PC-3 (cell line): ENCODE data around the gene IL17RB. TPM values are rescaled to one million over a fixed set of nuclear protein-coding genes. Genes with fewer than 3 reads are reported as not detected.

Experiments
- ATAC-seq: fragments of 200-7000 bp; cut with Tn5 transposase; 2 replicates; pipeline ENCODE4 v1.9.1; 2020; ENCODE audit warnings: mild to moderate bottlenecking, moderate library complexity
- BruUV-seq: library from RNA; stranded (reverse); fragments of 400-500 nt; replicated peaks from 2 replicates; lab custom pipeline; 2021; lab: Mats Ljungman, UMichigan
- CTCF ChIA-PET: fragments of 300-600 bp; sonication (Branson Sonifier 250); formaldehyde crosslinking; loops from one replicate; lab custom pipeline; 2022; ENCODE audit warnings: antibody characterized with exemption; lab: Charles Lee
- POLR2A ChIA-PET: fragments of 300-600 bp; sonication (Branson Sonifier 250); formaldehyde crosslinking; loops from one replicate; lab custom pipeline; 2022; ENCODE audit warnings: antibody characterized with exemption; ENCODE audit not compliant: unreplicated experiment; lab: Charles Lee
- DNase-seq: peaks from one replicate; pipeline ENCODE4 v3.0.0-alpha.2; 2015
- H2AFZ ChIP-seq: fragments of 300-600 bp; sonication (generic); 2 replicates; pipeline ENCODE4 v1.6.0; 2016; ENCODE audit warnings: antibody characterized with exemption, low read length
- H3F3A ChIP-seq: fragments of 300-600 bp; sonication (generic); one replicate; pipeline ENCODE4 v1.6.0; 2017; ENCODE audit warnings: antibody characterized with exemption, low read length, control low read depth, mild to moderate bottlenecking; ENCODE audit not compliant: unreplicated experiment
- H3K27ac ChIP-seq: fragments of 300-600 bp; sonication (generic); 2 replicates; pipeline ENCODE4 v1.5.1; 2016; ENCODE audit warnings: mild to moderate bottlenecking, low read length
- H3K27me3 ChIP-seq: fragments of 300-600 bp; sonication (generic); 2 replicates; pipeline ENCODE4 v1.6.1; 2016; ENCODE audit warnings: low read length, mixed read lengths
- H3K36me3 ChIP-seq: fragments of 300-600 bp; sonication (generic); 2 replicates; pipeline ENCODE4 v1.6.1; 2016; ENCODE audit warnings: low read depth, mixed run types, low read length, mixed read lengths
- H3K4me1 ChIP-seq: fragments of 300-600 bp; sonication (generic); 2 replicates; pipeline ENCODE4 v1.5.1; 2016; ENCODE audit warnings: low read length; ENCODE audit not compliant: insufficient read depth
- H3K4me2 ChIP-seq: fragments of 300-600 bp; sonication (generic); 2 replicates; pipeline ENCODE4 v1.6.0; 2016; ENCODE audit warnings: low read length
- H3K4me3 ChIP-seq: fragments of 300-600 bp; sonication (generic); 2 replicates; pipeline ENCODE4 v1.5.1; 2016; ENCODE audit warnings: mild to moderate bottlenecking, low read length, mixed read lengths
- H3K79me2 ChIP-seq: fragments of 300-600 bp; sonication (generic); 2 replicates; pipeline ENCODE4 v1.6.1; 2017; ENCODE audit warnings: low read length, mixed read lengths
- H3K9ac ChIP-seq: fragments of 300-600 bp; sonication (generic); 2 replicates; pipeline ENCODE4 v1.6.0; 2016; ENCODE audit warnings: mild to moderate bottlenecking, low read length
- H3K9me2 ChIP-seq: fragments of 300-600 bp; sonication (generic); replicated peaks from 2 replicates; pipeline ENCODE4 v1.6.1; 2016; ENCODE audit warnings: mixed run types, low read length, mixed read lengths
- H3K9me3 ChIP-seq: fragments of 300-600 bp; sonication (generic); 2 replicates; pipeline ENCODE4 v1.6.1; 2016; ENCODE audit warnings: low read length, mixed read lengths
- H4K20me1 ChIP-seq: fragments of 300-600 bp; sonication (generic); 2 replicates; pipeline ENCODE4 v1.6.1; 2016; ENCODE audit warnings: low read length, mixed read lengths
- CTCF ChIP-seq: fragments of 300-600 bp; sonication (generic); conservative IDR thresholded peaks from 2 replicates; pipeline ENCODE4 v1.5.1; 2017; ENCODE audit warnings: antibody characterized with exemption, low read depth, mild to moderate bottlenecking, low read length
- EZH2 ChIP-seq: fragments of 300-600 bp; sonication (generic); IDR thresholded peaks from one replicate; pipeline ENCODE4 v1.6.1; 2017; ENCODE audit warnings: antibody characterized with exemption, mild to moderate bottlenecking, low read length; ENCODE audit not compliant: unreplicated experiment
- EZH2phosphoT487 ChIP-seq: fragments of 300-600 bp; sonication (generic); IDR thresholded peaks from 2 replicates; pipeline ENCODE4 v1.6.1; 2018; ENCODE audit warnings: mild to moderate bottlenecking, antibody characterized with exemption, low read length, borderline replicate concordance
- intact Hi-C: fragments of 100-400 bp; cut with micrococcal nuclease; formaldehyde crosslinking; loops from 2 replicates; pipeline ENCODE4 v1.9.0; 2023
- total RNA-seq: library from RNA; depleted of rRNA; stranded (reverse); fragments of >200 nt; gene quantifications from 2 replicates; pipeline ENCODE4 v1.2.3, GENCODE V29; 2014

Gene IL17RB
- total RNA-seq, 1 experiment from 2014 or later: 2.3 TPM

- no peak overlapping the region for H3K27ac ChIP-seq
- intact Hi-C loops: no loop called here
- no peaks in the 10 kb centered on the region for H3K79me2 ChIP-seq
- no peaks in the 10 kb centered on the region for H3K36me3 ChIP-seq
- no peaks in the 10 kb centered on the region for H4K20me1 ChIP-seq
- no peaks in the 10 kb centered on the region for H3F3A ChIP-seq
- BruUV-seq: no TSS peak
- H3K9me2 ChIP-seq: no peaks in the 10 kb centered on the region
- H3K9me3 ChIP-seq: no peaks in the 10 kb centered on the region
- H3K4me1 ChIP-seq: no peaks in the 10 kb centered on the region
- ATAC-seq (no peak), DNase-seq (no peak)
- ChIA-PET POLR2A (no interaction called here), CTCF (interaction anchor here (0.6 kb wide), 1 partner anchor 11 kb away, joined by 6 read pairs; no protein-coding TSS in a partner anchor)
- H3K27me3 ChIP-seq: peaks cover 57% of the 10 kb centered on the region
- no peak overlapping the region for H3K9ac ChIP-seq
- no peak overlapping the region for H2AFZ ChIP-seq
- no peak overlapping the region for H3K4me3 ChIP-seq
- TF ChIP-seq CTCF (no peak), EZH2phosphoT487 (no peak), EZH2 (no peak)
- no peak overlapping the region for H3K4me2 ChIP-seq
Measured at GRCh38 chr3:53811143-53811927, 35.0 kb upstream of the IL17RB start.

GRCh38 chr3:53812434-53812833, 33.9 kb upstream of the IL17RB start:
- H2AFZ ChIP-seq: no peak overlapping the region
- H3K9me2 ChIP-seq: no peaks in the 10 kb centered on the region
- H3K9ac ChIP-seq: no peak overlapping the region
- DNase-seq (no peak), ATAC-seq (no peak)
- H3K4me1 ChIP-seq: no peaks in the 10 kb centered on the region
- no peak overlapping the region for H3K4me3 ChIP-seq
- BruUV-seq: no TSS peak
- ChIA-PET POLR2A (no interaction called here), CTCF (no interaction called here)
- no peak overlapping the region for H3K27ac ChIP-seq
- no peaks in the 10 kb centered on the region for H3F3A ChIP-seq
- H3K27me3 ChIP-seq: peaks cover 46% of the 10 kb centered on the region
- intact Hi-C loops: no loop called here
- no peaks in the 10 kb centered on the region for H3K9me3 ChIP-seq
- H3K4me2 ChIP-seq: no peak overlapping the region
- H4K20me1 ChIP-seq: no peaks in the 10 kb centered on the region
- TF ChIP-seq EZH2phosphoT487: no peak
- no peak for TF ChIP-seq EZH2
- TF ChIP-seq CTCF: no peak
- H3K36me3 ChIP-seq: no peaks in the 10 kb centered on the region
- H3K79me2 ChIP-seq: no peaks in the 10 kb centered on the region

GRCh38 chr3:53813229-53813628, 33.1 kb upstream of the IL17RB start:
- peaks cover 40% of the 10 kb centered on the region for H3K27me3 ChIP-seq
- no TSS peak for BruUV-seq
- no peak overlapping the region for H3K9ac ChIP-seq
- CTCF ChIA-PET: no interaction called here
- no peak overlapping the region for H3K27ac ChIP-seq
- no peak overlapping the region for H2AFZ ChIP-seq
- no peaks in the 10 kb centered on the region for H3K9me3 ChIP-seq
- intact Hi-C loops: no loop called here
- DNase-seq: no peak
- no peaks in the 10 kb centered on the region for H3F3A ChIP-seq
- H3K4me1 ChIP-seq: no peaks in the 10 kb centered on the region
- H3K4me3 ChIP-seq: no peak overlapping the region
- H3K9me2 ChIP-seq: no peaks in the 10 kb centered on the region
- POLR2A ChIA-PET: no interaction called here
- H3K4me2 ChIP-seq: no peak overlapping the region
- H4K20me1 ChIP-seq: no peaks in the 10 kb centered on the region
- H3K79me2 ChIP-seq: no peaks in the 10 kb centered on the region
- no peaks in the 10 kb centered on the region for H3K36me3 ChIP-seq
- ATAC-seq: 0 out of 2 replicates have a peak, but pooled peaks have one; percentile 27
- TF ChIP-seq EZH2: no peak
- no peak for TF ChIP-seq CTCF
- no peak for TF ChIP-seq EZH2phosphoT487
